Panc1 (cell line): ENCODE results near the gene DENND5B.

ENCODE experiments used
- CTCF ChIP-seq: fragments of 450-650 bp; IDR thresholded peaks from 2 replicates; pipeline ENCODE4 v1.5.1; 2017; ENCODE audit warnings: mild to moderate bottlenecking
- SIN3A ChIP-seq: IDR thresholded peaks from 2 replicates; pipeline ENCODE4 v1.6.1; 2012; ENCODE audit warnings: low read depth, mild to moderate bottlenecking, low read length, moderate library complexity, borderline replicate concordance; ENCODE audit not compliant: insufficient read depth

- no peak for TF ChIP-seq CTCF
- TF ChIP-seq SIN3A: no peak
Measured at GRCh38 chr12:31527083-31527482, 63.9 kb downstream of the DENND5B start.
